GM19351 (cell line): Measurements from ENCODE around the gene KLC1.

Experiments
- ATAC-seq: cut with Tn5 transposase; IDR thresholded peaks from one replicate; pipeline ENCODE4 v1.9.1; 2021; ENCODE audit warnings: mild to moderate bottlenecking, moderate library complexity; ENCODE audit not compliant: unreplicated experiment

KLC1 gene

GRCh38 chr14:103745424-103745823 lies 116.4 kb downstream of the KLC1 start:
- ATAC-seq: no peak

DNA sequence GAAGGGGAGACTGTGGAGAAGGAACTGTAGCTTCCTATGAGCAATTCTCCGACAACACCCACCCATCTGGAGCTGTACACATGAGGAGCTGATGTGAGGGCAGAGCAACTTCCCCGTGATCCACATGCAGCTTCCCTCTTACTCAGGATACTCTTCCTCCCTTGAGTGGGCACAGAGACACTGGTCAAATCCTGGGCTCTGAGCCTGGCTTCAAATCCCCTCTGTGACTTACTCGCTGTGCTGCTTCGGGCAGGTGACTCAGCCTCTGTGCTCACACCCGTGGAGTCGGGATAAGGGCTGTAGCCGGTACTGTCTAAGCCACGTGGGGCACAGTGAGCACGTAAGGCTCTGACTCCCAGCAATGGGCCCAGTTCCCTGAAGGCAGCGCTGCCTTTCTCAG lies 117.7 kb downstream of the KLC1 start:
- no peak for ATAC-seq

GRCh38 chr14:103748534-103748857 lies 119.5 kb downstream of the KLC1 start:
- no peak for ATAC-seq

GRCh38 chr14:103749452-103749851 lies 120.4 kb downstream of the KLC1 start:
- no peak for ATAC-seq

DNA sequence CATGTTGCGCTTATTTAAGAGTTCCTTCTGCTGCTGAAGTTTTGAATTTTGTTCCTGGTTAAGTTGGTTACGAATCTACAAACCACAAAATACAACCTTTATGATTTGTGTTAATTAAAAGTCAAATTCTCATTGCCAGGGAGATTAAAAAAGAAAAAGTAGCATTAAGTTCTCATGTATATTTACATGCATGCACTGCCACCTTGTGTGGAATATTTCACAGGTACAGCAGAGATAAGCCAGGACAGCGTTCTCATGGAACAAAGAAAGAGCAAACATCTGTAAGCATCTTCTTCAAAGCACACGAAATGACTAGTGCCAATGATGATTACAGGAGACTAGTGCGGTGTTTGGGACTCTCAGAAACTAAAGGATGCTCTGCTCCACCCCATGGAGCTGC lies 120.8 kb downstream of the KLC1 start:
- no peak for ATAC-seq
